ENCODE data around the gene TMEM151A.
A peak's percentile ranks its signal among the peaks of the same experiment; 100 is the strongest.

TMEM151A gene

GRCh38 chr11:66283461-66284105 lies 8.1 kb upstream of the TMEM151A start:
- DNase-seq: no peak

- DNase-seq: no peak
Observed at GRCh38 chr11:66284526-66285078, 7.1 kb upstream of the TMEM151A start.

GRCh38 chr11:66285250-66285947 lies 6.3 kb upstream of the TMEM151A start:
- no peak for DNase-seq

DNA sequence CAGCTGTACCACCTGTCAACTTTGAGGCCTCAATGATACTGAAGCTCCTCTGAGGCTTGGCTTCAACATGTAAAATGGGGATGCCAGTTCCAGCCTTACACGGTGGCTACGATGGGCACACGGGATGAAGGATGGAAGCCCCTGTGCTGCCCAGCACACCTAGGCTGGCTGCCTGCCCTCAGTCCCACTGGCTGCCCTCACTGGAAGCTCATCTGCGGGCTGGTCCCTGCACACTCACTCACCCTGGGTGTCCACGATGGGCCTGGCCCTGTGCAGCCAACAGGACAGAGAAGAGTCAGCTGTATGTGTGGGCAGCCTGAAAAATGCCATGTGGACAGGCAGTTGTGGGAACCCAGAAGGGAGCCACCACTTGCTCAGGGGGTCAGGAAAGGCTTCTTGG lies 5.0 kb upstream of the TMEM151A start:
- no peak for DNase-seq

DNA sequence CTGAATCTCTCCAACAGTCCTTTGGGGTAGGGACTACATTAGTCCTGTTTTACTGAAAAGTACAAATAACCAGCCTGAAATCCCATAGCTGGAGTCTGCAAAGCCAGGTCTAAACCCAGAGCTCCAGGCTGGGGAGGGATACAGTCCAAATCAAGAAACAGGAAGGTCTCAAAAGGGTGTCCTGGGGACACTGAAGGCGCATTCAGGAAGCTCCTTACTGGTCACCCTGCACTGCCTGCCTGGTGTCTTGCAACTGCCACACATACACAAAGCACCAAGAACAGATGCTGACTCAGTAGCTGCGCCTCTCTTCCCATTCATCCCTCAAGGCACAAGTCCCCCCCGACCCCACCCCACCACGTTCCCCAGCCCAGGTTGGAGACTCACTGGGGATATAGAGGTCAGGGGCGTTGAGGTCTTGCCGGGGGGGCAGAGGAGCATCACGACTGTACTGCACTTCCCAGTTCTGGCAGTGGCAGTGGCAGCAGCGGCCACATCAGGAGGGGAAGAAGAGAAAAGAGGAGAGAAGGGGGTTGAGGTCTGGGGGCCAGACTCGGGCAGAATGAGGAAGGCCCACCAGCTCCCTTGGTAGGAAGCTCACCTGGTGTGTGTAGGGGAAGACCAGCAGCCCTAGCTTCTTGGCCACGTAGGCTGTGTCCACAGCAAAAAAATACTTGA lies 4.3 kb upstream of the TMEM151A start:
- no peak for DNase-seq

DNA sequence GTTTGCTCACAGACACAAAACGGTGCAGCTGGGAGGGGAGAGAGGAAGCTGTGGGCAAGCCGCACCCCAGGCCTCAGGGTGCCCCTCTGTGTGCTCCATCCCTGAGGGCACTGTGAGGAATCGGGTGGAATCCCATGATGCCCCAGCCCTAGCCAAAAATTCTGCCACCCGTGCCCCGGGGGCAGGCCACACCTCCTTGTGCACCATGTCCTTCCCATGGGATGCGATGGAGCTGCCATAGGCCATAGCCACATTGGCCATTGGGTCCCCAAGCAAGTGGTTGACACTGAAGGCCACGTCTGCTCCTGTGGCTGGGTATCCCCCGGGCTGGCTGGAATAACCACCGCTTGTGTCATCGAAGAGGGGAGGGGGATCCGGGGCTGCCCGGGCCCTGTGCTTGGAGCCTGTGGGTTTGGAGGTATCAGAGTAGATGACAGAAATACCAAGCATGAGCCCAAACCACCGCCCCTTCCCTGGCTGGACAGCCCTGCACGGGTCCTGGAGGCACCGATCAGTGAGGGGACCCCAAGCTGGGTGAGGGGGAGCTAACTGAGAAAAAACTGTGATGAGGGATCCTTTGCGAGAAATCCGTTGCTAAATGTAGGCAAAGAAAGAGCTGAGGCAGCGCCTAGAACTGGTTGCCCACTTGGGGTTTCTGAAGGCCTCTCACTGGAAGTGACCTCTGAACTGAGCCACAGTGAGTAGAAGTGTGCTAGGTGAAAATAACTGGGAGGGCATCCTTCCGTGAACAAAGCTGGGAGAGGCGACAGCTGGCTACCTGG lies 3.6 kb upstream of the TMEM151A start:
- no peak for DNase-seq

- peak; percentile 99 for DNase-seq
Observed at GRCh38 chr11:66288671-66289547, 2.8 kb upstream of the TMEM151A start, which contains the start of gene YIF1A. Gene YIF1A, minus strand, starts transcription at chr11:66289143. Its CDS starts 158 bp downstream, at chr11:66288985.

GRCh38 chr11:66289548-66290329 lies 2.0 kb upstream of the TMEM151A start:
- DNase-seq: peak; percentile 86

DNA sequence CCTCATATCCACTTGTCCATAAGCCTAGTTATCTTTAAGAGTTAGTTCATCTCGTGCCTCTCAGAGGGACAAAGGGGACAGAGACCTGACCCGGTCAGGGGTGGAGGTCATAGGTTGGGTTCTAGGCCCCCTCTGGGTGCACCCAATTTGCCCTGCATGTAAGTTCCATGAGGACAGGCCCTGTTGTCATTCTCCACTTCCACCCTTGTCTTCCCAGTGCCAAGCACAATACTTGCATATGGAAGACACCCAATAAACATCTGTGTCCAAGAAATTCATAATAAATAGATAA lies 1.4 kb upstream of the TMEM151A start:
- DNase-seq: no peak

DNA sequence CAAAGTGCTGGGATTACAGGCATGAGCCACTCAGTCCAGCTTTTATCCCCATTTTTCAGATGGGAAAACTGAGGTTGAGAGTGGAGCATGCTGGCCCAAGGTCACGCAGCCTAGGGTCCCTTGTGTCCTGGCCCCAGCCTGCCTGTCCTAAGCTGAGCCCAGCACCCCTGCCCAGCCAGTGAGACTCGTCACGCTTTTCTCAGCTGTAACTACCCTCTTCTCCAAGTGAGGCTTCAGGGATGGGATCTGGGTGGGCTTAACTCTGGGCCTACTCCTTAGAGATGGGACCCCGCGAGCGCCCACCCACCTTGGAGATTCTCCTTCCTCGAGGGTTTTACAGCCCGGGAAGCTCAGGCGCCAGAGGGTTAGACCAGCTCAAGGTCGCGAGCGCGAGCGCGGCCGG lies 390 bp upstream of the TMEM151A start:
- no peak for DNase-seq

DNA sequence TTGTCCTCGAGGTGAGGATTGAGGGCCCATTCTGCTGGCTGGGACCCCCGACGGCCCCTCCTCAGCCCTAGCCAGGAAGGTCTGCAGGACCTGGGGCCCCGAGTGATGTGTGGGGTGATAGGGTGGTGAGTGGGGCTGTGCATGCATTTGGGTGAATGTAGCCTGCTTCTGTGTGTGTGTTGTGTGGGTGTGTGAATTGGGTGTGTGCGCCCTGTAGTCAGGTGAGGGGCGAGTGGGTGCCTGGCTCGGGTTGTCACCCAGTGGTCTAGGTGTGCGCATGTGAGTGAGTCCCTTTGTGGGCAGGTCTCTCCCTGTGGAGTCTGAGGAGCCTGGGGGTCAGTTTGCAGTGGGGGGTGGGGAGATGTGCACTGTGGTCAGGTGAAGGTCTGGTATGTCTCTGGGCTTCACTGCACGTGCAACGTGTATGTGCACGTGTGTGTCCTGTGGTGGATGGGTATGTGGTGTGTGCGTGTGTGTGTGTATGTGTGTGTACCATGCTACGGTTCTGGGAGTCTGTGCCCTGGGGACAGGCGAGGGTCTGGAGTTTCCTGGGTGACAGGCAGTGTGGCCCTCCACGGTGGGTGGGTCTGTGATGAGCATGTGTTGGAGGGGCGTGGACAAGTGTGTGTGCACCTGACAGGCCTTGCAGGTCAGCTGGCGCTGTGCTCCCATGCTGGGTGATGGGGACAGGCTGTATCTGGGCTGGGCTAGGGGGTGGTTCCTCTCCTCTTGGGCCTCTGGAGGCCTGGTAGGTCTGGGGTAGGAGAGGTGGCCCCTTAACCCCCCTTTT lies 1.0 kb downstream of the TMEM151A start:
- no peak for DNase-seq

- no peak for DNase-seq
Observed at GRCh38 chr11:66293352-66293751, 1.7 kb downstream of the TMEM151A start.

- DNase-seq: no peak
Observed at GRCh38 chr11:66293777-66294625, 2.3 kb downstream of the TMEM151A start.

DNA sequence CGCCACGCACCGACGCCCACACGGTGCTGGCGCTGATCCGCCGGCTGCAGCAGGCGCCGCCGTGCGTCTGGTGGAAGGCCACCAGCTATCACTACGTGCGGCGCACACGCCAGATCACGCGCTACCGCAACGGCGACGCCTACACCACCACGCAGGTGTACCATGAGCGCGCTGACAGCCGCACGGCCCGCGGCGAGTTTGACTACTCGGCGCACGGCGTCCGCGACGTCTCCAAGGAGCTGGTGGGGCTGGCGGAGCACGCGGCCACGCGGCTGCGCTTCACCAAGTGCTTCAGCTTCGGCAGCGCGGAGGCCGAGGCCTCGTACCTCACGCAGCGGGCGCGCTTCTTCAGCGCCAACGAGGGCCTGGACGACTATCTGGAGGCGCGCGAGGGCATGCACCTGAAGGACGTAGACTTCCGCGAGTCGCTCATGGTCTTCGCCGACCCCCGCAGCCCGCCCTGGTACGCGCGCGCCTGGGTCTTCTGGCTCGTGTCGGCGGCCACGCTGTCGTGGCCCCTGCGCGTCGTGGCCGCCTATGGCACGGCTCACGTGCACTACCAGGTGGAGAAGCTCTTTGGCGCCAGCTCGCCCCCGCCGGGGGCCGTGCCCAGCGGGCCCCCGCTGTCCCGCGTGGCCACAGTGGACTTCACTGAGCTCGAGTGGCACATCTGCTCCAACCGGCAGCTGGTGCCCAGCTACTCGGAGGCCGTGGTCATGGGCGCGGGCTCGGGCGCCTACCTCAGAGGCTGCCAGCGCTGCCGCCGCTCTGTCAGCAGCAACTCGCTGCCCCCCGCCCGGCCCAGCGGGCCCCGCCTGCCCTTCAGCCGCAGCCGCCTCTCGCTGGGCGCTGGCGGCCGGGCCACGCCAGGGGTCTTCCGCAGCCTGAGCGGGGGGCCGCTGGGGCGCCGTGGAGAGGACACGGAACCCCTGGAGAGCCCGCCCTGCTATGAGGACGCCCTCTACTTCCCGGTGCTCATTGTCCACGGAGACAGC lies 3.2 kb downstream of the TMEM151A start:
- no peak for DNase-seq

DNA sequence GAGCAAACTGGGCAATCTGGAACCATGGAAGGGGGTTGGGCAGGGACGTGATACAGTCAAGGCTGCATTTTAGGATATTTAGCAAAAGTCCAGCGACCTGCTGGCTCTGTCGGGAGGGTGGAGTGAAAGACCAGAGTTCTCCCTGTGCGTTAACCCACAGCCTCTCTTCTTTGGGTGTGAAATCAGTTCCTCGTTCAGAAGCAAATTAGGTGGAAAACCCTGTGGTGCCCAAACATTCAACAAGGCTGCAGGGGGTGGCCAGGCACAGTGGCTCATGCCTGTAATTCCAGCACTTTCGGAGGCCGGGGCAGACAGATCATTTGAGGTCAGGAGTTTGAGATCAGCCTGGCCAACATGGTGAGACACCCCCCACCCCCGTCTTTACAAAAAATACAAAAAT lies 5.9 kb downstream of the TMEM151A start:
- no peak for DNase-seq

GRCh38 chr11:66299186-66299585 lies 7.5 kb downstream of the TMEM151A start:
- no peak for DNase-seq

DNA sequence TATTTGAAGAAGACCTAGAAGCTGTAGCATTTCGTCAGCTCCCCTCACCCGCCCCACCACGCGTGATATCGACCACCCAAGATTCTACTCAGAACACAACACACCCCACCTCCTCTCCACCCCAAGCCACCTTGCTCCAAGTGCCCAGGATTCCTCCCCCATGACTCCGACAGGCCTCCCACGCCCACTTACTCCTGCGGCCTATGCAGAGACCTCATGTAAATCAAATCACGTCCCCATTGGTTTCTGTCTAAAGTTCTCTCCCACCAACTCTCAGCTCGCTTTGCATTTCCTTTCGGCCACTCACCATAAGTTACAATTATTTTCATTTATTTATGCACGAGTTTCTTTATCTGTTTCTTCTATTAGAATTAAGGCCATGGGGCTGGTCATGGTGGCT lies 11.0 kb downstream of the TMEM151A start:
- no peak for DNase-seq

- DNase-seq: no peak
Observed at GRCh38 chr11:66309475-66309874, 17.8 kb downstream of the TMEM151A start.
